ENCODE measurements around the gene NRAP.

NRAP gene

GRCh38 chr10:113560071-113560470 lies 103.8 kb downstream of the NRAP start:
- no peak for DNase-seq (ENCODE audit: low spot score)

- no peak for DNase-seq (ENCODE audit: low spot score)
Observed at GRCh38 chr10:113557903-113558321, 105.9 kb downstream of the NRAP start.

DNA sequence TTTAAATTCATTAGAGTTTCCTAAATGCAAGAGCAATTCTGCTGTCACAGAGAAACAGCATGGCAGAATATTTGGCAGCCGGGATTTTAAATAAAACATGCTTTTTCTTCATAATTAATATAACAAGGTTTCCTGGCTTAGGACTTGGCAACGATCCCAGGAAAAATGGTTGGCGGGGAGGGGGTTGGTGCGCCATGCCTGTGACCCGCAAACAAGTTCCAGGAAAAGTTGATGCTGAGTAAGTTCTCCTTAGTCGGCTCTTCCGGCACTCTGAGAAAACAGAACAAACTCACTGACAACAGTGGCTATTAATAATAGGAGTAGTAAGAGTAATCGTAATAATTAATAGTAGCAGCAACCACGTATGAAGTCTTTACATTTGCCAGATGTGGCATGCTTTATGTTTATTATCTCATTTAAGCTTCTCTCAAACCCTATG lies 106.4 kb downstream of the NRAP start:
- DNase-seq (ENCODE audit: low spot score) = no peak

DNA sequence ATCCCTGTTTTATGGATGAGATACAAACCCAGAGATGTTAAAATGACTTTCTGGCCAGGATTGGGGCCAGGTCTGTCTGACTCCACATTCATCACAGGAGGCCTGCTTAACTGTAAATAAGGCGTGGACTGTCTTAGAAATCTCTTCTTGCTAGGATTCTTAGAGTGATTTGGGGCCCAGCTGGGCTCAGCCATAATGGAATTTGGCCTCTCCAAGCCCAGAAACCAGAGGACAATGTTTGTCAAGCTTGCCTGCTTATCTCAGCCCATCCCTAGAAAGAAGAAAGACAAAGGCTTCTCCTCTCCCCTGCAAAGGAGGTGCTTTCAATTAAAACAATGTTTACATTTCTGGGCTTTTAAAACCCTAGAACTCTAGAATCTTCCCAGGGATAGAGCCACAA lies 108.1 kb downstream of the NRAP start:
- DNase-seq (ENCODE audit: low spot score) = no peak

GRCh38 chr10:113555245-113555644 lies 108.6 kb downstream of the NRAP start:
- no peak for DNase-seq (ENCODE audit: low spot score)

DNA sequence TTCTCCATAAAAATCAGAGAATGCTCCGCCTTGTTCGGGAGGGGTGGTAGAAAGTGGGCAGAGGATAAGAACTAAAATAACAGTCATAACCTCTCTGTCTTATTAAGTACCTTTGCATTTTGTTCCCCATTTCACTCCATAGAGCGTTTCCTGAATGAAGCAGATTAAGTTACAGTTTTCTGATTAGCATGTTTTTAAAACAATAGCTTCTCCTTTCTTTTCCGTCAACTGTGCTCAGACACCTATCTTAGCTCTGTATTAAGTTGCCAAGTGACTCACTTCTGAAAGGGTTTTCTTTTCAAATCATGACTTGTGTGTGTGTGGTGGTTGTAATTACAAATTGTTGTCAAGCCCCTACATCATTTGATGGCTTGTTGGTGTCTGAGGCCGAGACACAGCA lies 109.6 kb downstream of the NRAP start:
- DNase-seq (ENCODE audit: low spot score) = no peak

GRCh38 chr10:113553149-113553548 lies 110.7 kb downstream of the NRAP start:
- no peak for DNase-seq (ENCODE audit: low spot score)

- no peak for DNase-seq (ENCODE audit: low spot score)
Observed at GRCh38 chr10:113552701-113553100, 111.1 kb downstream of the NRAP start, which contains the start of gene HABP2. Gene HABP2, plus strand, starts transcription at chr10:113553053. Its CDS starts 69 bp downstream, at chr10:113553122.

DNA sequence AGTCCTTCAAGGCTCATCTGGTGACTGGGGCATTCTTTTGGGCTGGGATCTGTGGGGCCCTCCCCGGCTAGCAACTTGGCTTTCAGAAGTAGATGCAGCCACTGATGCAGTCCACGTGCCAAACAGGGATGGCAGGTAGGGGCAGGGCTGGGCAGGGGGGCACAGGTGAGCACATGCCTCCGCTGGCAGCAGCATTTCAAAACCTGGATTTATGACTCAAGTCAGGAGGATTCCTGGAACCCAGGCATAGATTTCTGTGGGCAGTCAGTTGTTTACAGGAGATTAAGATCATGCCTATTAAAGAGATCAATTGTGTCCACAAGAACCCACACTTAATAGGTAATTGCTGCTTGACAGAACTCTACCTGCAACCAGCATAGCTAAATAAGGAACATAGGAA lies 111.8 kb downstream of the NRAP start:
- no peak for DNase-seq (ENCODE audit: low spot score)

DNA sequence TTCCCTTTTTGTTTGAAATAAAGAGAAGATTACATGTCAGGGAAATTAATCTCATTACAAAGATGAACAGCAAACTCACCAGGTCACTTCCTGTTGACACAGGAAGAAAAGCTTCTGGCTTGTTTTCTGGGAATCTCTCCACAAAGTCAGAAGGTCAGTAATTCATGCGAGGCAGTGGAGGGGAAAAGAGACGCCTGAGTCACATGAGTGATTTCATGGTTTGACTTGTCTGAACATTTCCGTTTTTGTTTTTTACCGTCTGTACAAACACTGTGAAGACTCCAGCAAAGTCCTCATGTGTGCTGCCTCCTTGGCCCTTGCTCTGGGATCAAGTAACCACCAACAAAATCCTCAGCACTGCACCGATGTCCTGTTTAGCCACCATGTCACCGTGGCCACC lies 113.5 kb downstream of the NRAP start:
- DNase-seq (ENCODE audit: low spot score) = no peak

GRCh38 chr10:113549856-113550255 lies 114.0 kb downstream of the NRAP start:
- no peak for DNase-seq (ENCODE audit: low spot score)

DNA sequence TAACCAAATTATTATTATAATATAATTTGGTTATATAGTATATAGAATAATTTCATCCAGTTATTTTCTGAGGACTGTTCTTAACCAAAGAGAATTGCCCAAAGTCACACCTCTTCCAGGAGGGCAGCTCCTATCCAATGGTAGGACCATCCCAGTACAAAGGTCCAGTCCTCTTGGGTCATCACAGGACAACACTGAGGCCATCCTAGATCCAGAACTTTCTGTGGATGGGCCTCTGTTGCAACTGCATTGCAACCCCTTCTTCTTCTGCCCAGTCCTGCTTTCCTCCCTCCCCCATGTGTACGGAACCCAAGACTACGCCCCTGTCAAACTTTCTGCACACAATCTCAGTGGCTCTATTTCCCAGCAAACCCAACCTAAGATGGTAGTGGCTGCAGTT lies 116.4 kb downstream of the NRAP start:
- DNase-seq (ENCODE audit: low spot score) = no peak

- DNase-seq (ENCODE audit: low spot score) = no peak
Observed at GRCh38 chr10:113544392-113544791, 119.4 kb downstream of the NRAP start.

GRCh38 chr10:113543107-113543955 lies 120.5 kb downstream of the NRAP start:
- DNase-seq (ENCODE audit: low spot score) = no peak

GRCh38 chr10:113541549-113541927 lies 122.3 kb downstream of the NRAP start:
- DNase-seq (ENCODE audit: low spot score) = no peak

- DNase-seq (ENCODE audit: low spot score) = peak; percentile 50
Observed at GRCh38 chr10:113540845-113541548, 122.8 kb downstream of the NRAP start.

DNA sequence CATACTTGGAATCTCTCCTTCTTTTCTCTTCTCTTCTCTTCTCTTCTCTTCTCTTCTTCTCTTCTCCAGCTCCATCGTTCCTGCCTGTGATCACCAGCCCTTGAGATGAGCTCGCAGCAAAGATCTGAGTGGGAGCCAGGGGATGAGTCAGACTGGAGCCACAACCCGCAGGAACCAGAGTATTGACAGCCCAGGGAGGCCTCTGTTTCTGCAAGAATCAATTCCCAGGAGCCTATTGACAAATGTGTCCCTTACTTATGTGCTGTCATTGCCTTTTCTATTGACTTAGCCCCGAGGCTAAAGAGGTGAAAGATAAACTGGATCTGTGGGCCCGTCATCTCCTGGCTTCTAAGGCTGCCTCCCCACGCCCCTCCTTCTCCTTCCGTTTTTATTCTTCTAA lies 124.1 kb downstream of the NRAP start:
- peak; percentile 32 for DNase-seq (ENCODE audit: low spot score)
